DMS153 treated with DMSO at 0.1 percent for 48 hours (cell line): ENCODE measurements around the gene ALG8.

Source experiments
- DNase-seq: peaks from one replicate; lab custom pipeline; 2025; ENCODE audit not compliant: unreplicated experiment; lab: John Stamatoyannopoulos, UW

Gene ALG8

GRCh38 chr11:78160557-78160956, 21.1 kb upstream of the ALG8 start:
- DNase-seq: no peak

- DNase-seq: no peak
Observed at GRCh38 chr11:78158987-78159652, 19.7 kb upstream of the ALG8 start.

- no peak for DNase-seq
Observed at GRCh38 chr11:78156127-78156844, 16.9 kb upstream of the ALG8 start.

- no peak for DNase-seq
Observed at GRCh38 chr11:78151804-78152203, 12.4 kb upstream of the ALG8 start.

GRCh38 chr11:78150754-78151153, 11.3 kb upstream of the ALG8 start:
- no peak for DNase-seq

GRCh38 chr11:78150346-78150745, 10.9 kb upstream of the ALG8 start:
- no peak for DNase-seq

- no peak for DNase-seq
Observed at GRCh38 chr11:78149646-78150045, 10.2 kb upstream of the ALG8 start.

GRCh38 chr11:78147807-78148206, 8.4 kb upstream of the ALG8 start:
- DNase-seq: no peak

GRCh38 chr11:78145511-78146025, 6.1 kb upstream of the ALG8 start:
- DNase-seq: no peak

GRCh38 chr11:78140392-78141077, 1.1 kb upstream of the ALG8 start:
- DNase-seq: no peak

- no peak for DNase-seq
Observed at GRCh38 chr11:78138694-78139421, 568 bp downstream of the ALG8 start.

- no peak for DNase-seq
Observed at GRCh38 chr11:78138291-78138690, 1.1 kb downstream of the ALG8 start.

- DNase-seq: no peak
Observed at GRCh38 chr11:78132475-78132874, 7.0 kb downstream of the ALG8 start.

GRCh38 chr11:78131956-78132355, 7.5 kb downstream of the ALG8 start:
- DNase-seq: no peak

- DNase-seq: no peak
Observed at GRCh38 chr11:78127403-78127802, 12.0 kb downstream of the ALG8 start.

GRCh38 chr11:78112582-78113275, 26.7 kb downstream of the ALG8 start:
- no peak for DNase-seq

- DNase-seq: no peak
Observed at GRCh38 chr11:78111298-78111697, 28.1 kb downstream of the ALG8 start.

GRCh38 chr11:78110830-78111229, 28.6 kb downstream of the ALG8 start:
- DNase-seq: no peak

- no peak for DNase-seq
Observed at GRCh38 chr11:78110351-78110750, 29.1 kb downstream of the ALG8 start.

- DNase-seq: no peak
Observed at GRCh38 chr11:78109081-78110015, 30.1 kb downstream of the ALG8 start.
